GM19463 (cell line): ENCODE results near the gene LMX1B.

Experiments
- ATAC-seq: cut with Tn5 transposase; IDR thresholded peaks from one replicate; pipeline ENCODE4 v1.9.1; 2021; ENCODE audit warnings: mild to moderate bottlenecking, moderate library complexity; ENCODE audit not compliant: unreplicated experiment

The LMX1B gene

GRCh38 chr9:126617003-126617822, 3.5 kb downstream of the LMX1B start:
- ATAC-seq, result no peak

- ATAC-seq, result no peak
Measured at GRCh38 chr9:126617823-126618165, 4.1 kb downstream of the LMX1B start.

- no peak for ATAC-seq
Measured at GRCh38 chr9:126618190-126618584, 4.5 kb downstream of the LMX1B start.

- ATAC-seq, result no peak
Measured at GRCh38 chr9:126618585-126619360, 5.0 kb downstream of the LMX1B start.

GRCh38 chr9:126619361-126620135, 5.8 kb downstream of the LMX1B start:
- ATAC-seq, result no peak

- ATAC-seq, result no peak
Measured at GRCh38 chr9:126620478-126620877, 6.8 kb downstream of the LMX1B start.

- no peak for ATAC-seq
Measured at GRCh38 chr9:126621061-126621918, 7.6 kb downstream of the LMX1B start.

GRCh38 chr9:126621919-126622735, 8.4 kb downstream of the LMX1B start:
- ATAC-seq, result no peak

- no peak for ATAC-seq
Measured at GRCh38 chr9:126623314-126623666, 9.6 kb downstream of the LMX1B start.

GRCh38 chr9:126623667-126624478, 10.1 kb downstream of the LMX1B start:
- no peak for ATAC-seq

GRCh38 chr9:126624479-126624826, 10.7 kb downstream of the LMX1B start:
- no peak for ATAC-seq

GRCh38 chr9:126624912-126625311, 11.2 kb downstream of the LMX1B start:
- no peak for ATAC-seq

- no peak for ATAC-seq
Measured at GRCh38 chr9:126625329-126626126, 11.8 kb downstream of the LMX1B start.

GRCh38 chr9:126626127-126626925, 12.6 kb downstream of the LMX1B start:
- no peak for ATAC-seq

- no peak for ATAC-seq
Measured at GRCh38 chr9:126626926-126627233, 13.2 kb downstream of the LMX1B start.

GRCh38 chr9:126628146-126628545, 14.4 kb downstream of the LMX1B start:
- ATAC-seq, result no peak

GRCh38 chr9:126628969-126629674, 15.4 kb downstream of the LMX1B start:
- ATAC-seq, result no peak
